CD4-positive, alpha-beta T cell treated with Interleukin-15 for 4 hours (primary cell): ENCODE data around the gene ALDH1L2.
"Not testable (repeated sequence)": the region's sequence is repeated elsewhere in the genome, so short reads cannot be mapped to it uniquely, and the experiment has no call there.

ENCODE experiments used
- DNase-seq: peaks from one replicate; pipeline ENCODE4 v3.0.0-alpha.2; 2020; ENCODE audit warnings: low spot score

The ALDH1L2 gene

DNA sequence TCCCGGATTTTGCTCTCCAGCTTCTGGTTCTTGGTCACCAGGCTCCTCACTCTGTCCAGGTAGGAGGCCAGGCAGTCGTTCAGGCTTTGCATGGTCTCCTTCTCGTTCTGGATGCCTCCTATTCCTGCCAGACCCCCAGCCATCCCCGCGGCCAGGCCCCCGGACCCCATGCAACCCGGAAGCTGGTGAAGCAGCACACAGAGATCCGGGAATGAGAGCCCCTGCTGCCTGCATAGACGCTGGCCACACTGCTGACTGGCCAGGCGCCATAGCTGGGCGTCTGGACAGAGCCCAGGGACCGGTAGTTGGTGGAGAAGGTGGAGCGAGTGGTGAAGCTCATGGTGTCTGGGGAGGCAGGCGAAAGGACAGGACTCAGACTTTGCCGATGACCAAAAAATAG, 106.6 kb downstream of the ALDH1L2 start:
- DNase-seq, result not testable (repeated sequence)

DNA sequence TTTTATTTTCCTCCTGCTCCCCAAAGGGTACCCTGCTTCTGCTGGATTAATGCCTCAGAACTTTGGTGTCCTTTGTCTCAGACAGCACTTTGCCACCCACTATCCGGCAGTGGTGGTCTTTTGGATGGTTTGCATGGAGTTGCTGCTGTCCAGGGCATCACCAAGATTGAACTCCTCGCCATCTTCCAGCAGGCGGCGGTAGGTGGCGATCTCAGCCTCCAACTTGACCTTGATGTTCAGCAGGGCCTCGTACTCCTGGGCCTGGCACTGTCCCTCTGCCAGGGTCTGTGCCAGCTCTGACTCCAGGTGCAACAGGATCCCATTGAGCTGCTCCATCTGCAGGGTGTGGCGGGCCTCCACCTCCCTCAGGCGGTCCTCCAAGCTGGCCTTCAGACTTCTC, 107.6 kb downstream of the ALDH1L2 start:
- DNase-seq, result no peak

DNA sequence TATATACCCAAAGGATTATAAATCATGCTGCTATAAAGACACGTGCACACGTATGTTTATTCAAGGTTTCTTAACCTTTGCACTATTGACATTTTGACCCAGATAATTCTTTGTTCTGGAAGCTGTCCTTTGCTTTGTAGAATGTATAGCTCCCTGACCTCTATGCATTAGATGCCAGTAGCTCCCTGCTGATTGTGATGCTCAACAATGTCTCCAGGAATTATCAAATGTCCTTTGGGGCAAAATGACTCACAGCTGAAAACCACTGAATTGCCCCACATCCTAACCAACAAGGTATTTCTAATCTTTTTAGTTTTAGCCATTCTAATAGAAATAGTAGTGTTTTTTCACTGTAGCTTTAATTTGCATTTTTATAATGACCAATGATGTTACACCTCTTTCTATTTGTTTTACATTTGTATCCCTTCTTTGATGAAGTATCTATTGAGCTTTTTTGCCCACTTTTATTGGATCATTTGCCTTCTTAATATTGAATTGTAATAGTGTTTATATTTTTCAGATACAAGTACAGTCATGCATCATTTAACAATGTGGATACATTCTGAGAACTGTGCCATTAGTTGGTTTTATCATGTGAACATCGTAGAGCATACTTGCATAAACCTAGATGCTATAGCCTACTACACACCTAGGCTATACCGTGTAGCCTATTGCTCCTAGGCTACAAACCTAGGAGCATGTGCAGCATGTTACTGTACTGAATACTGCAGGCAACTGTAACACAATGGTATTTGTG, 108.5 kb downstream of the ALDH1L2 start:
- DNase-seq, result no peak

DNA sequence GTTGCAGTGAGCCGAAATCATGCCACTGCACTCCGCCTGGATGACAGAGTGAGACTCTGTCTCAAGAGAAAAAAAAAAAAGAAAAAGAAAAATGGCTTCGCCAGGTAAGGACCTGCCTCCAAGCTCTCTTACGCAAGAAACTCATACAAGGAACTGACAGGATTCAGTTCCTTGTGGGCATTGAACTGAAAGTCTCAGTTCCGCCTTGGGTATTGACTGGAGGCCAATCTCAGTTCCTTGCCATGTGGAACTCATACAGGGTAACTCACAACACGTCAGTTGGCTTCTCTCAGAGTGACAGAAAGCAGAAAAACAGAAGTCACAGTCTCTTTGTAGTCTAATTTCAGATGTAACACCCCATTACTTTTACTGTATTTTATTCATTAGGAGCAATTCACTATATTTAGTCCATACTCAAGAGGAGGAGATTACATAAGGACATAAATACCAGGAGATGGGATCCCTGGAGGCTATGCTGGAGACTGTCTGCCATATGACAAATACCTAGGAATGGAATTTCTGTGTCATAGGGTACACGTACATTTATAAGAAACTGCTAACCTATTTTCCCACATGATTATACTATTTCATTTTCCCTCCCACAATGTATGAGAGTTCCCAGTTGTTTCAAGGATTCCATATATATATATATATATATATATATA, 109.5 kb downstream of the ALDH1L2 start:
- no peak for DNase-seq

DNA sequence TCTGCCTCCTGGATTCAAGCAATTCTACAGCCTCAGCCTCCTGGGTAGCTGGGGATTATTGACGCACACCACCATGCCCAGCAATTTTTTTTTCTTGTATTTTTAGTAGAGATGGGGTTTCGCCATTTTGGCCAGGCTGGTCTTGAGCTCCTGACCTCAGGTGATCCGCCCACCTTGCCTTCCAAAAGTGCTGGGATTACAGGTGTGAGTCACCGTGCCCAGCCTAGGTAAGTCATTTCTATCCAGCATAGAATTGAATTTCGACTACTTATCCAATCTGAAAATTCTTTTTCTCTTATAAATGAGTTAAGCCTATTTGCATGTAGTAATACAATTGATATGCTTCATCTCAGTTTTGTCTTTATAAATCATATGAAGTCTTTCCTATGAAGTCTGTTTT, 111.0 kb downstream of the ALDH1L2 start:
- no peak for DNase-seq

DNA sequence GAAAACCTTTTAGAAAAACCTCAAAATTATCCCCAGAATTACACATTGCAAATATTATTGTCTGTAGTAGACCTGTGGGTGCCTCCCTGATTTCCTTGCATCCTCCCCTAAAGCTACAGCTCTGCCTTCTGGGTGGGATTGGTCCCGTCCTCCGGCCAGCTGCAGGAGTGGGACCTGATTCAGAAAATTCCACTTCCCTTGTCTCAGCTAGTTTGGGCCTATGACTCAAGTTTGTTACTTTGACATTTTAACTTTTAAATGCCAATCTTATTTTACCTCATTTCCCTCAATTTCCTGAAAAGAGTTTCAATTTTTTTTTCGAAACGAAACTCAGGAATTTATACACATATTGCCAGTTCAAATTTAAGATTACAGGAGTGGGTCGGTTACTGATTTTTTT, 113.0 kb downstream of the ALDH1L2 start:
- DNase-seq, result no peak
